GM18526 (cell line): ENCODE results near the gene ANXA11.

Source experiments
- POLR2A ChIP-seq: IDR thresholded peaks from 3 replicates; pipeline ENCODE4 v1.6.1; 2011; ENCODE audit not compliant: insufficient read length; ENCODE audit errors: extremely low read depth

ANXA11 gene

DNA sequence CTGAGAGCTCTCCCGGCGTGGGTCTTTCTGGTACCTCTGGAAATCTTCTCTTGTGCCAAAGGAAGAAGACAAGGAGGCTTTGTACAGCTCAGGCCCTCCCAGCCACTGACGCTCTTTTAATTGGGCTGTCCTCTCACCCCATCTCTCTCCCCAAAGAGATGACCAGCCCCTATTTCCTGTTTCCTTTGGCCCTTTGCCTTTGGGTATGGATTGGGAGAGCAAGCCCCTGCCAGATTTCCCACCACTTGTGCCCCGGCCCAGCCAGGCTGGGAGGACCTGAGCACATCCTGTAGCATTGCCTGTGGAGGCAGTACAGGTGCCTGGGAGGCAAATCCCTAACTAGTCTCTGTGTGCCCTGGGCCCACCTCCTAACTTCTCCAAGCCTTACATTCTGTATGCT lies 78.5 kb downstream of the ANXA11 start:
- no peak for TF ChIP-seq POLR2A

DNA sequence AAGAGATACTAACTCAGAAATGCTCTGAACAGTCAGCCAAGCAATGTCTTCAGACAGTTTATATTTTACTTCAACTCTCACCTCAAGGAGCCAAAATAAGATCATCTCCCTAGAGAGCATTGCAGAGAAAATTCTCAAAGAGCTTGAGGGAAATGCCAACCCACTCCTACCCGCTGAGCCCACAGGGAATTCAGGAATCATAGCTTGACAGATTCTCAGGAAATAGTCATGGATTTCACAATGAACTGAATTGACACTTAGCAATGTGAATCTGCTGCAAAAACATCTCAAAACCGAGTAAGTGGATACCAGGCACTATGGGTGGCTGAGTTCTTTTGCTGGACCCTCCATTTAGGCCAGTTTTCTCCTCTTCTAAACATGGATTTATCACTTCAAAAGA lies 82.6 kb downstream of the ANXA11 start:
- TF ChIP-seq POLR2A: no peak

DNA sequence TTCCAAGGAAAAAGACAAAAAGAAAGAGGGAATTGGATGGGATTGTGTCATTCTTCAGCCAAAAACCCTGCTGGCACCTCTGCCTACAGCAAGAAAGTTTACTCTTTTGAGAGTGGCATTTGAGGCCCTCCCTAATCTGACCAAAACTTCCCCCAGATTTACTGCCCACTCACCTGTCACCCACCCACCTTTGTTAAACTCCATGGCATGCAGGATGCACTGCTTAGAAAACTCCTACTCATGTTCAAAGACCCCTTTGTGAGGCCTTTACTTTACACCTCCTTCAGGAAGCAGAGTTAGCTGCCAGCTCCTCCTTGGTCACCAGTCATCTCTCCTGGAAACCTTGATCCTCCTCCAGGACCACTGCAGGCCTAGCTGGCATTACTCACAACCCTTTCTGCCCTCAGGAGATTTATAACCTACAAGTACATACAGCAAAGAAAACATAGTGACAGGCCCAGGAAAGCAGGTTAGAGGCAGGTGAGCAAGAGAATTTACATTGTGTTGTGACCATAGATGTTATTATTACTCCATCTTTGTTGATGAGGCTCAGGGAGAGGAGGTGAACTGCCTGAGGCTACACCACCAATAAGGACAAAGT lies 83.1 kb downstream of the ANXA11 start:
- TF ChIP-seq POLR2A: no peak

DNA sequence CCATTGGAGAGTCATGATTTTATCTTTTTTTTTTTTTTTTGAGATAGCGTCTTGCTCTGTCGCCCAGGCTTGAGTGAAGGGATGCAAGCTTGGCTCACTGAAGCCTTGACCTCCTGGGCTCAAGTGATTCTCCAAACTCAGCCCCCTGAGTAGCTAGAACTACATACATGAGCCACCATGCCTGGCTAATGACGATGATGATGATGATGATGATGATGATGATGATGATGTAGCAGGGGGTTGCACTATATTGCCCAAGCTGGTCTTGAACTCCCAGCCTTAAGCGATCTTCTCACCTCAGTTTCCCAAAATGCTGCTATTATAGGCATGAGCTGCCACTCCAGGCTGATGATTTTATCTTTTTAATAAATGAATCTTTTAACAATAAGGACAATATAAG lies 86.7 kb downstream of the ANXA11 start:
- TF ChIP-seq POLR2A: no peak

DNA sequence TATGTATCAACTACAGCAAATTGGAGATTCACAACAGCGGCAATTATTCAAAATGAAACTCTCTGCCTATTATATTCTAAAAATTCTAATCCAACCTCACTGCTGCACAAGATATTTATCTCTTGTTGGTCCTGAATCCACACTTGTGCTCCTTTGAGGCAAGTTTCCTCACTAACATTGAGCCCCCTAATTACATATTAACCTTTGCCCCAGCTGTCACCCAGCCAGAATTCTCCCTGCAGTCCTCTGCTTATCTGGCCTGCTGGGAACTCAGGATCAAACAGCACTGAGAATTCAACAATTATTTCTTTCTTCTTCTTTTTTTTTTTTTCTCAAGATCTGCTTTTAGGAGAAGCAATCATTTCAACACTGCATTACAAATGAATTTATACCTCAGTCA lies 94.4 kb downstream of the ANXA11 start:
- no peak for TF ChIP-seq POLR2A

DNA sequence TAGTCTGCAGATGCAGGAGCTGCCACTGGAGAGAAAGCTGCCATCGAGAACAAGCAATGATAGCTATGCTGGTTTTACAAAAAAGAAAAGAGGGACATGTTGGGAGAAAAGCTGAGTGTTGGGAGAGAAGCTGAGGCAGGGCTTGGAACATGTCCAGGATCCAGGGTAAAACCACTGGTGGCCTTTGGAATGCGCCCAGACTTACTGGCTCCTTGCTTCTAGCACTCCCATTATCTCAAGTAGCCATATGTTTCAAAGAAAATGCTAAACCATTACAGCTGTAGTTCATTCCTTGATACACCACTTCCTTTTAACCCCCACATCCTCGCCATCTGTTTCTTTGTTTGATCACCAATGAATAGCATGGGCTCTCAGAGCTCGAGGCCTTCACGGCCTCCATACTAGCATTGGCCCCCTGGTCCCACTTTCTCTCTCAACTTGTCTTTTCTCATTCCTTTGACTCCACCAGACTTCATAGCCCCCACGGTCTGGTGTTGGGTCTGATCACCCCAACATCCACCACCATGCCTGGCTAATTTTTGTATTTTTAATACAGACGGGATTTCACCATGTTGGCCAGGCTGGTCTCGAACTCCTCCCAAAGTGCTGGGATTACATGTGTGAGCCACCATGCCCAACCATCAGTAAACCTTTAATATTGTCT lies 96.6 kb downstream of the ANXA11 start:
- no peak for TF ChIP-seq POLR2A

DNA sequence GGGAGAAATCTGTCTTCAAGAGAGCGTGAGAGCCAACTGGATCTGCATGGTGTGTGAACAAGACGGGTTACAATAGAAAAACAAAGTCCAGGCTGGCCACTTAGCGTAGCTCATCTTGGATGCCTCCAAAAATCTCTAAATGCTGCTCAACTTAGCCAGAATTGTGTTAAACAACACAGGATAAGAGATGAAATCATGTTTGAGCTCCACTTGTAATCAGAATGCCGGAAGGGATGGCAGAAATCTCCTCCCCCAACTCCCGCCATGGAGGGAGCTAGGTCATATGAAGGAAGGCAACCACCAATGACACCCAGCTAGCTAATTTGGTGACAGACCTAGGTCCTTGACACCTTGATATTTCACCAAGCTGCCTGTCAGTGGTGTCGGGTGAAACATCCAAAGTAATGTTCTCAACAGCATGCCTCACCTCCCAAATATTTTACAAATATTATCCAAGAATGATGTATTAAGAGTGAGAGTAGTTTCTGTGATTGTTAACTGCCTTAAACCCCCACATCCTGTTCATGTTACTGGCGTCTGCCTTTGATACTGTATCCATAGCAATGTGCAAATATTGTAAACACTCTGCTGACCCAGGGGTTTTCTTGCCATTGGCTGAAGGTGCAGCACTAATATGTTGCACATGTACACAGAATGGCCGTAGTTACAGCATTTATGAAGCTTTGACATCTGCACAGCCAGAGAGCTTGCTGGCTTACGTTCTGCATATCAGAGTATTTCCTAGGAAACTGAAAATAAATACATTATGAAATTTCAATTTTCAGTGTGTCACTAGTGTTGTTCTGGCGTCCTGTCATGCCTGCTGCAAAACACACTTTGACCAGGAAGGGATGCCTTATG lies 101.0 kb downstream of the ANXA11 start:
- no peak for TF ChIP-seq POLR2A
